LNCaP clone FGC (cell line): ENCODE measurements around the gene DAPK3.
A peak's percentile ranks its signal among the peaks of the same experiment; 100 is the strongest.
"Not testable (repeated sequence)": the region's sequence is repeated elsewhere in the genome, so short reads cannot be mapped to it uniquely, and the experiment has no call there.

Experiments used
- DNase-seq: peaks from one replicate; pipeline ENCODE4 v3.0.0-alpha.2; 2011; ENCODE audit warnings: low read depth
- H3K4me3 ChIP-seq: 2 replicates; pipeline ENCODE4 v1.5.1; 2011; ENCODE audit warnings: mild to moderate bottlenecking, low read depth, low read length, control low read depth
- CTCF ChIP-seq: IDR thresholded peaks from 2 replicates; pipeline ENCODE4 v1.5.1; 2012; ENCODE audit warnings: mild to moderate bottlenecking; ENCODE audit not compliant: control insufficient read depth, insufficient read depth; ENCODE audit errors: extremely low read depth

DAPK3 gene

GRCh38 chr19:3975637-3976087 lies 4.8 kb upstream of the DAPK3 start:
- no peak overlapping the region for H3K4me3 ChIP-seq
- no peak for TF ChIP-seq CTCF
- DNase-seq: no peak

DNA sequence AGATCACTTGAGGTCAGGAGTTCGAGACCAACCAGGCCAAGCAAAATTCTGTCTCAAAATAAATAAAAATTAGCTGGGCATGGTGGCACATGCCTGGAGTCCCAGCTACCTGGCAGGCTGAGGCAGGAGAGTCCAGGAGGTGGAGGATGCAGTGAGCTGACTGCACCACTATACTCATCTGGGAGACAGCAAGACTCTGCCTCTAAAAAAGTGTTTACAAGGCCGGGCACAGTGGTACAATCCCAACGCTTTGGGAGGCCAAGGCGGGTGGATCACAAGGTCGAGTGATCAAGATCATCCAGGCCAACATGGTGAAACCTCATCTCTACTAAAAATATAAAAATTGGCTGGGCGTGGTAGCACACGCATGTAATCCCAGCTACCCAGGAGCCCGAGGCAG lies 4.2 kb upstream of the DAPK3 start:
- no peak overlapping the region for H3K4me3 ChIP-seq
- DNase-seq: no peak
- no peak for TF ChIP-seq CTCF

GRCh38 chr19:3970313-3970807 lies 539 bp downstream of the DAPK3 start:
- peak overlapping the region; percentile 91 for H3K4me3 ChIP-seq
- no peak for DNase-seq
- no peak for TF ChIP-seq CTCF

GRCh38 chr19:3969435-3970312 lies 1.2 kb downstream of the DAPK3 start:
- DNase-seq: no peak
- peak overlapping the region; percentile 91 for H3K4me3 ChIP-seq
- TF ChIP-seq CTCF: 0 out of 2 replicates have a peak, but pooled peaks have one; percentile 9

- peak; percentile 98 for DNase-seq
- H3K4me3 ChIP-seq: peak overlapping the region; percentile 91
- no peak for TF ChIP-seq CTCF
Measured at GRCh38 chr19:3968556-3969434, 2.1 kb downstream of the DAPK3 start.

GRCh38 chr19:3967983-3968382 lies 2.9 kb downstream of the DAPK3 start:
- DNase-seq, H3K4me3 ChIP-seq: not testable (repeated sequence)
